A673 (cell line): ENCODE measurements around the gene AMDHD2.

ENCODE experiments used
- CTCF ChIP-seq: fragments of 300-800, 200-600 bp; sonication (generic); conservative IDR thresholded peaks from 2 replicates; pipeline ENCODE4 v1.5.1; 2017; ENCODE audit warnings: low read depth, mild to moderate bottlenecking, antibody characterized with exemption, low read length, moderate library complexity, mixed read lengths
- EZH2 ChIP-seq: fragments of 200-600 bp; sonication (generic); IDR thresholded peaks from 2 replicates; pipeline ENCODE4 v1.6.1; 2017; ENCODE audit warnings: borderline replicate concordance, low read depth, mild to moderate bottlenecking, mixed read lengths, antibody characterized with exemption, low read length; ENCODE audit not compliant: poor library complexity, severe bottlenecking

GRCh38 chr16:2531696-2532493 lies 11.7 kb downstream of the AMDHD2 start:
- no peak for TF ChIP-seq CTCF
- no peak for TF ChIP-seq EZH2
